ENCODE data around the gene ADGRV1.
"Not testable (repeated sequence)": the region's sequence is repeated elsewhere in the genome, so short reads cannot be mapped to it uniquely, and the experiment has no call there.

The ADGRV1 gene

GRCh38 chr5:90747175-90747574, 188.6 kb downstream of the ADGRV1 start:
- TF ChIP-seq CTCF (IDR thresholded peaks at IDR 0.05; ENCODE audit: low read depth, low read length, missing control alignments), result no peak
- H3K4me3 ChIP-seq (ENCODE audit: low read depth, low read length), result no peak overlapping the region
- DNase-seq (ENCODE audit: low read depth), result peak; percentile 8
- in situ Hi-C loops (cut with HindIII; ENCODE audit: low sequenced_read_pairs), result no loop called here

GRCh38 chr5:90747693-90748092, 189.1 kb downstream of the ADGRV1 start:
- TF ChIP-seq CTCF (IDR thresholded peaks at IDR 0.05; ENCODE audit: low read depth, low read length, missing control alignments), result no peak
- no peak overlapping the region for H3K4me3 ChIP-seq (ENCODE audit: low read depth, low read length)
- in situ Hi-C loops (cut with HindIII; ENCODE audit: low sequenced_read_pairs), result no loop called here
- DNase-seq (ENCODE audit: low read depth), result no peak

- no peak for DNase-seq (ENCODE audit: low read depth)
- in situ Hi-C loops (cut with HindIII; ENCODE audit: low sequenced_read_pairs), result no loop called here
- no peak overlapping the region for H3K4me3 ChIP-seq (ENCODE audit: low read depth, low read length)
- TF ChIP-seq CTCF (IDR thresholded peaks at IDR 0.05; ENCODE audit: low read depth, low read length, missing control alignments), result no peak
Measured at GRCh38 chr5:90759119-90759518, 200.5 kb downstream of the ADGRV1 start.

GRCh38 chr5:90767710-90768109, 209.1 kb downstream of the ADGRV1 start:
- TF ChIP-seq CTCF (IDR thresholded peaks at IDR 0.05; ENCODE audit: low read depth, low read length, missing control alignments), result no peak
- H3K4me3 ChIP-seq (ENCODE audit: low read depth, low read length), result no peak overlapping the region
- in situ Hi-C loops (cut with HindIII; ENCODE audit: low sequenced_read_pairs), result no loop called here

GRCh38 chr5:90770006-90770541, 211.5 kb downstream of the ADGRV1 start:
- DNase-seq (ENCODE audit: low read depth); in situ Hi-C loops (cut with HindIII; ENCODE audit: low sequenced_read_pairs); H3K4me3 ChIP-seq (ENCODE audit: low read depth, low read length): not testable (repeated sequence)

More at GRCh38 chr5:90767710-90768109, 209.1 kb downstream of the ADGRV1 start:
- no peak for DNase-seq (ENCODE audit: low read depth)

GRCh38 chr5:90777959-90778358, 219.4 kb downstream of the ADGRV1 start:
- TF ChIP-seq CTCF (IDR thresholded peaks at IDR 0.05; ENCODE audit: low read depth, low read length, missing control alignments), result no peak
- in situ Hi-C loops (cut with HindIII; ENCODE audit: low sequenced_read_pairs), result no loop called here
- no peak overlapping the region for H3K4me3 ChIP-seq (ENCODE audit: low read depth, low read length)
- DNase-seq (ENCODE audit: low read depth), result no peak

GRCh38 chr5:90783460-90784333, 225.1 kb downstream of the ADGRV1 start:
- peak; percentile 68 for DNase-seq (ENCODE audit: low read depth)
- H3K4me3 ChIP-seq (ENCODE audit: low read depth, low read length), result no peak overlapping the region
- TF ChIP-seq CTCF (IDR thresholded peaks at IDR 0.05; ENCODE audit: low read depth, low read length, missing control alignments), result peak; percentile 88
- in situ Hi-C loops (cut with HindIII; ENCODE audit: low sequenced_read_pairs), result no loop called here

All from astrocyte of the cerebellum (primary cell).